ENCODE results near the gene AMER2.
A peak's percentile ranks its signal among the peaks of the same experiment; 100 is the strongest.

AMER2 gene

DNA sequence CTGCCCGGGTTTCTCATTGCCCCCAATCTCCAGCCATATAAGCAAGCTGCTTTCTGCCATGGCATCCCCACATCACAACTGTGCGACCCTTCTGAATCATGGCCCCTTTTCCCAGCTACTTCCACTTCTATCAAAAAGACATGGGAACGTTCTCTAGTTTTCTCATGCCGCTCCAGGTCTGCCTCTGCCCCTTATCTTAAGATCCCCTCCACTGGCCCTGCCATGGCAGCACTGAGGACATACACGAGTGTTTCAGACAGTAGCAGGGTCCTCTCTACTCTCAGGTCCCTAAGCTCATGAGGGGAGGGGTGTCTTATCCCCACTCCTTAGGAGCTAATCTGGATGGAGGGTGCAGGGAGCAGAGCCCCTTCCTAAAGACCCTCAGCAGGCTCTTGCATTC lies 5.5 kb upstream of the AMER2 start:
- DNase-seq (ENCODE audit: low read depth, low spot score) = no peak
- in situ Hi-C loops (cut with HindIII; ENCODE audit: low sequenced_read_pairs) = no loop called here
- TF ChIP-seq, protein P1, sequence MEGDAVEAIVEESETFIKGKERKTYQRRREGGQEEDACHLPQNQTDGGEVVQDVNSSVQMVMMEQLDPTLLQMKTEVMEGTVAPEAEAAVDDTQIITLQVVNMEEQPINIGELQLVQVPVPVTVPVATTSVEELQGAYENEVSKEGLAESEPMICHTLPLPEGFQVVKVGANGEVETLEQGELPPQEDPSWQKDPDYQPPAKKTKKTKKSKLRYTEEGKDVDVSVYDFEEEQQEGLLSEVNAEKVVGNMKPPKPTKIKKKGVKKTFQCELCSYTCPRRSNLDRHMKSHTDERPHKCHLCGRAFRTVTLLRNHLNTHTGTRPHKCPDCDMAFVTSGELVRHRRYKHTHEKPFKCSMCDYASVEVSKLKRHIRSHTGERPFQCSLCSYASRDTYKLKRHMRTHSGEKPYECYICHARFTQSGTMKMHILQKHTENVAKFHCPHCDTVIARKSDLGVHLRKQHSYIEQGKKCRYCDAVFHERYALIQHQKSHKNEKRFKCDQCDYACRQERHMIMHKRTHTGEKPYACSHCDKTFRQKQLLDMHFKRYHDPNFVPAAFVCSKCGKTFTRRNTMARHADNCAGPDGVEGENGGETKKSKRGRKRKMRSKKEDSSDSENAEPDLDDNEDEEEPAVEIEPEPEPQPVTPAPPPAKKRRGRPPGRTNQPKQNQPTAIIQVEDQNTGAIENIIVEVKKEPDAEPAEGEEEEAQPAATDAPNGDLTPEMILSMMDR (IDR thresholded peaks at IDR 0.05; ENCODE audit: low read depth, low read length) = no peak
- H3K4me3 ChIP-seq (ENCODE audit: low read depth, low read length) = no peak overlapping the region

DNA sequence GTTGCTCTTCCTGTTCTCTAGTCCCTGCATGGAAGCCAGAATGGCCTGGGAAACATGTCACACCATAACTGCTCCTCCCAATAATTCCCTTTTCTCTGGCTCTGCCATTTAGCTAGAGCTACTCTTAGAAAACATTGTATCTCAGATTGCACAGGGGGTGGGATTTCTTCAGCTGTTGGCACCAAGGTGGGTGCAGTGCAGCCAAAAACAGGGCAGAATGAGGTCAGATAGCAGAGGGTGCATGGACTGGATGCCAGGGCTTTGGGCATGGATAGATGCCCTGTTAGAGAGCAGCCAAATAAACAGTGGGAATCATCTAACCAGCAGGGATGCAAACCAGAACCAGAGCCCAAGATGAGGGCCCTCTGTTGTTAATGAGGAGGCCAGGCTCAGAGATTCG lies 4.9 kb upstream of the AMER2 start:
- in situ Hi-C loops (cut with HindIII; ENCODE audit: low sequenced_read_pairs) = no loop called here
- DNase-seq (ENCODE audit: low read depth, low spot score) = no peak
- TF ChIP-seq, protein P1 (IDR thresholded peaks at IDR 0.05; ENCODE audit: low read depth, low read length) = no peak

DNA sequence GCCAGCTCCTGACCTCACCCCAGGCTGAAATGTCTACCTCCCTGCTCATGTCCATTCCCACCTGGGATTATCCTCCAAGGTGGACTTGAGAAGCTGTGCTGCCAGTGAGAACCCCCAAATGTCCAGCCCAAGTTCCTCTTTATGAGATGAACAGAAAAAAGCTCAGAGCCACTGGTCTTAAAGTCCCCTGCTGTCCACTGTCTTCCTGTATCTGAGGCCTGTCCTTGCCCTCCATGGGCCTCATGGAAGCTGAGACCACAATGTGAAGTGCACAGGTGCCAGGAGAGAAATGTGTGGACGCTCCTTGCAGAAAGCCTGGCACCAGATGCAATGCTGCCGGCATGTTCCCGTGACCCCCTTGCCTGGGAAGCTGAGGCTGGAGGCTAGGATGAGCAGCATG lies 3.3 kb upstream of the AMER2 start:
- DNase-seq (ENCODE audit: low read depth, low spot score) = no peak
- TF ChIP-seq, protein P1 (IDR thresholded peaks at IDR 0.05; ENCODE audit: low read depth, low read length) = no peak
- H3K4me3 ChIP-seq (ENCODE audit: low read depth, low read length) = no peak overlapping the region
- in situ Hi-C loops (cut with HindIII; ENCODE audit: low sequenced_read_pairs) = no loop called here

More for the DNA sequence above, 4.9 kb upstream of the AMER2 start:
- H3K4me3 ChIP-seq (ENCODE audit: low read depth, low read length) = no peak overlapping the region

DNA sequence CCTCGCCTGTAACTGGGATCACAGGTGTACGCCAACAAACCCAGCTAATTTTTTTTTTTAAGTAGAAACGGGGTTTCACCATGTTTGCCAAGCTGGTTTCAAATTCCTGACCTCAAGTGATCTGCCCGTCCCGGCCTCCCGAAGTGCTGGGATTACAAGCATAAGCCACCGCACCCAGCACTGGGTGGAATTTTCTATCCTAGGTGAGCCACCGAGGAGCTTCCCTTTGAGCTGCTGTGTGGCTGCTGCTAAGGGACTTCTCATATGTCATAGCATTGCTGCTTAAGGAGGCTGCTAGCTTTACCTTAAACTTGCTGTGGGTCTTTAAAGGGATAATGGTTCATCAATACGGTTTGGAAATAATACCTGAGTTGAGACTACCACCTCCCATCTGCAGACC lies 2.9 kb upstream of the AMER2 start:
- in situ Hi-C loops (cut with HindIII; ENCODE audit: low sequenced_read_pairs) = no loop called here
- no peak overlapping the region for H3K4me3 ChIP-seq (ENCODE audit: low read depth, low read length)
- DNase-seq (ENCODE audit: low read depth, low spot score) = no peak

DNA sequence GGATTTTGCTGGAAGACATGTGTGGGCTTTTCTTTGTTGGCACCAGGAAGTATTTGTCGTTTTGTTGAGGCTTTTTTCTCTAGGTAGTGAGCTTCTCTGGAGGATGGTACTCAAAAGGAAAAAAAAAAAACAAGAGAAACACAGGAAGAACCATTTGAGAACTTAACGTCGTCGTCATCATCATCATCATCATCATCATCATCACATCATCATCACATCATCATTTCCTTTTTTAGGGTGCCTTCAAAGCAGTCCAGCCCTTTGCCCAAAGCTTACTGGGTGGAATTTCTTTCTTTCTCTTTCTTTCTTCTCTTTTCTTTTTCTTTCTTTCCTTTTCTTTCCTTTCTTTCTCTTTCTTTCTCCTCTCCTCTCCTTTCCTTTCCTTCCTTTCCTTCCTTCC lies 2.2 kb upstream of the AMER2 start:
- in situ Hi-C loops (cut with HindIII; ENCODE audit: low sequenced_read_pairs) = no loop called here
- TF ChIP-seq, protein P1 (IDR thresholded peaks at IDR 0.05; ENCODE audit: low read depth, low read length) = no peak
- H3K4me3 ChIP-seq (ENCODE audit: low read depth, low read length) = no peak overlapping the region
- no peak for DNase-seq (ENCODE audit: low read depth, low spot score)

More for the DNA sequence above, 2.9 kb upstream of the AMER2 start:
- TF ChIP-seq, protein P1 (IDR thresholded peaks at IDR 0.05; ENCODE audit: low read depth, low read length) = no peak

DNA sequence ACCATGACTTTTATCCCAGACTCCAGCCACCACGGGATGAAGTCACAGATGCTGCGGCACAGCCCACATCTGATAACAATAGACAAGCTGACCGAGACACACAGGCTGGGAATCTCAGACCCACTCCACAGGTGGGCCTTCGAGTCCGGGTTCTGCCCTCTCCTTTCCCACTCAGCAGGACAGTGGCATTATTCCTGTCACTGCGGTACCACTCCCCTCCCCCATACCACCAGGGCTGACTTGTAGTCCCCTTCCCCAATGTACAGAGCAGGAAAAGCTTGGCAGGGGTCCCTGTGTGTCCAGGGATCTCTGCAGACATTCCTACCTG lies 179 bp upstream of the AMER2 start:
- TF ChIP-seq, protein P1 (IDR thresholded peaks at IDR 0.05; ENCODE audit: low read depth, low read length) = no peak
- DNase-seq (ENCODE audit: low read depth, low spot score) = no peak
- no peak overlapping the region for H3K4me3 ChIP-seq (ENCODE audit: low read depth, low read length)
- in situ Hi-C loops (cut with HindIII; ENCODE audit: low sequenced_read_pairs) = no loop called here

DNA sequence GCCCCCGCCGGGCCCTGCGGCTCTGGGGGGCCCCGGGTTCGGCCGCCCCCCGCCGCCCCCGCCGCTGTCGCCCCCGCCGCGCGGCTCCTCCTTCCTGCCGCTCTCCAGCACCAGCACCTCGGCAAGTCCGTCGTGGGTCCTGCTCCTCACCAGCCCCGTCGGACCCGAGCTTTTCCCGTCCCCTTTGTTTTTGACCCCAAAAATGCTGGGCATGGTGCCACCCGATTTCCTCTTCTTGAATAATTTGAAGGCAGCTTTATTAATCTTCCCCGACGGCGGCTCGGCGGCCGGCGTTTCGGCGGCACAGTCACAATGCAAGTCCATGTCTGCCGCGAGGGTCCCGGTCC lies 945 bp downstream of the AMER2 start:
- no peak for DNase-seq (ENCODE audit: low read depth, low spot score)
- in situ Hi-C loops (cut with HindIII; ENCODE audit: low sequenced_read_pairs) = no loop called here
- TF ChIP-seq, protein P1 (IDR thresholded peaks at IDR 0.05; ENCODE audit: low read depth, low read length) = no peak
- peak overlapping the region; percentile 24 for H3K4me3 ChIP-seq (ENCODE audit: low read depth, low read length)
